Stimulated activated naive CD4-positive, alpha-beta T cell (primary cell): Measurements from ENCODE around the gene TENM3.

Source experiments
- DNase-seq, 6 experiments: peaks; one replicate each; lab custom pipeline; 2025; lab: John Stamatoyannopoulos, UW

The TENM3 gene

GRCh38 chr4:182620111-182620980 is 377.1 kb downstream of the TENM3 start:
- DNase-seq = no peak

GRCh38 chr4:182624281-182624680 is 381.1 kb downstream of the TENM3 start:
- DNase-seq = no peak

DNA sequence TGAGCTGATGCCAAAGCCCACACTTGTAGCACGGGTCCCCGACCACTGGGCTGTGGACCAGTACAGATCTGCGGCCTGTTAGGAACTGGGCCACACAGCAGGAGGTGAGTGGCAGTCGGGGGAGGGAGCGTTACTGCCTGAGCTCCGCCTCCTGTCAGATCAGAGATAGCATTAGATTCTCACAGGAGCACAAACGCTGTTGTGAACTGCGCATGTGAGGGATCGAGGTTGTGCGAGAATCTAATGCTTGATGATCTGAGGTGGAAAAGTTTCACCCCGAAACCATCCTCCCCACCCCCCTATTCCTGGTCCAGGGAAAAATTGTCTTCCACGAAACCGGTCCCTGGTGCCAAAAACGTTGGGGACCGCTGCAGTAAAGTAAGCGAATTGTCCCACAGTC is 382.0 kb downstream of the TENM3 start:
- no peak for DNase-seq

DNA sequence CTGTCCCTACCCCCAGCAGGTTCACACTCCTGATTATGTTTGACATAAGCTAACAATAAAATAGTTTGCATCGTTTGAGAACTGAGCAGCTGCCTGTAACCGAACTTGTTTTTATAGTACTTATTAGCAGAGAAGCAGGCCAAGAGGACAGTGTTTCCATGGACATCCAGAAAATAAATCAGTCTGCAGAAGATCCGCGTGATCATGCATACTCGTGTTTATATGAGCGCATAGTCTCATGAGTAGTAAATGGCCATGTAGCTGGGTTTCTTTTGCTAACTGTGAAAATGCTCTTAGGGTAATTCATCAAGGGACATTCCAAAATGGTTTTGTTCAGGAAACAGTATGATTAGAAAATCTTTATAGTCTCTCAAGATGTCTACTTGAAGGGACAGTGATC is 384.8 kb downstream of the TENM3 start:
- DNase-seq = no peak

DNA sequence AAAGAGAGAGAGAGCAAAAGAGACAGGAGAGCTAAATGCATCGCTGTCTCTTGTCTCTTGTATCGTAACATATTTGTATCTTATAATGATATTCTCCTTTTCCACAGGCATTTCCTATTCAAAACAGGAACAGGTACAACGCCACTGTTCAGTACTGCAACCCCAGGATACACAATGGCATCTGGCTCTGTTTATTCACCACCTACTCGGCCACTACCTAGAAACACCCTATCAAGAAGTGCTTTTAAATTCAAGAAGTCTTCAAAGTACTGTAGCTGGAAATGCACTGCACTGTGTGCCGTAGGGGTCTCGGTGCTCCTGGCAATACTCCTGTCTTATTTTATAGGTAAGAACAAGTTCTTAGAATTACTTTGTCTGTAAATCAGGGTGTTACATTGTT is 385.3 kb downstream of the TENM3 start:
- DNase-seq = no peak

- no peak for DNase-seq
Observed at GRCh38 chr4:182629096-182629495, 385.9 kb downstream of the TENM3 start.

GRCh38 chr4:182640491-182640890 is 397.3 kb downstream of the TENM3 start:
- no peak for DNase-seq

DNA sequence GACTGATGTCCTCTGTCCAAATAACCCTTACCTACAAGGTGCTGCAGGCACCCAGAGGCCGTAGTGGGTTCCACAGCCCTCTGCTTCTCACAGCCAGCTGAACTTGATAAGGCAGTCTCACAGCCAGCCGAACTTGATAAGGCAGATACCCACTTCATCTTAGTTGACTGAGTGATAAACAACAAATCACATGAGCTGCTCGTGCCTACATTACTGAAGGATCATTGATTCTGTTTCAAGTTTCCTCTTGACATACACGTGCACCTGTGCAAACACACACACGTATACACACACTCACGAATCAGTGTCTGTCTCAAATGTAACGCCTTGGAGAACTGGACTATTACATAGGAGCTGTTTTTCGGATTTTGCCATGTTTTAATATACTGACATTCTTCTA is 397.7 kb downstream of the TENM3 start:
- no peak for DNase-seq

GRCh38 chr4:182642831-182643230 is 399.6 kb downstream of the TENM3 start:
- no peak for DNase-seq

GRCh38 chr4:182643801-182644682 is 400.8 kb downstream of the TENM3 start:
- no peak for DNase-seq

DNA sequence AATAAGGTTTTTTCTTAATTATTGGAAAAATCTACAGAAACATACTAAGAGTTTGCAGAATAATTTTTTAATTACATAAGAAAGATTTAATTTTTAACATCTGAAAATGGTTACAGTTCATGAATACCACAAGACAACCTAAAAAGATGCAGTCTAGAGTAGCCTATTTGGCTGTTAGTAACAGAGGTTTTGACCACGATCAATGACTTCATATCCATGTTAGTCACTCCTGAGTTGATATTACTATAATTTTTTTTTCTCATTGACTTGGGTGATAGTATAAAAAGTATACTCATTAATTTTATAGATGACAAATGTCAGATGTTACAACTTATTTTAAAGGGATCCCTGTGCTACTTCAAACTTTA is 401.5 kb downstream of the TENM3 start:
- DNase-seq = no peak

DNA sequence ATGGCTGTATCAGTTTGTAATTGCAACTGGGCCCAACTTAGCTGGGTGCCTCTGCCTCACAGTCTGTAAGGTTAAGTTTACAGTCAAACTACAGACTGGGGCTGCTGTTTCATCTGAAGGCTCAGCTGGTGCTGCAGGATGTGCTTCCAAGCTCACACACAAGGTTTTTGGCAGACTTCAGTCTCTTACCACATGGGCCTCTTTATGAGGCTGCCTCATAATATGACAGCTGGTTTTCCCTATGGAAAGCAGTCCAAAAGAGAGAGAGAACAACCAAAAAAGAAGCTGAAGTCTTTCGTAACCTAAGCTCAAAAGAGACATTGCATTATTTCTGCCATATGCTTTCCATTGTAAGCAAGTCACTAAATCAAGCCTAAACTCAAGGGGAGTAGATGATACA is 402.3 kb downstream of the TENM3 start:
- no peak for DNase-seq

GRCh38 chr4:182647646-182648300 is 404.6 kb downstream of the TENM3 start:
- DNase-seq = no peak

- DNase-seq = no peak
Observed at GRCh38 chr4:182648766-182649165, 405.6 kb downstream of the TENM3 start.

DNA sequence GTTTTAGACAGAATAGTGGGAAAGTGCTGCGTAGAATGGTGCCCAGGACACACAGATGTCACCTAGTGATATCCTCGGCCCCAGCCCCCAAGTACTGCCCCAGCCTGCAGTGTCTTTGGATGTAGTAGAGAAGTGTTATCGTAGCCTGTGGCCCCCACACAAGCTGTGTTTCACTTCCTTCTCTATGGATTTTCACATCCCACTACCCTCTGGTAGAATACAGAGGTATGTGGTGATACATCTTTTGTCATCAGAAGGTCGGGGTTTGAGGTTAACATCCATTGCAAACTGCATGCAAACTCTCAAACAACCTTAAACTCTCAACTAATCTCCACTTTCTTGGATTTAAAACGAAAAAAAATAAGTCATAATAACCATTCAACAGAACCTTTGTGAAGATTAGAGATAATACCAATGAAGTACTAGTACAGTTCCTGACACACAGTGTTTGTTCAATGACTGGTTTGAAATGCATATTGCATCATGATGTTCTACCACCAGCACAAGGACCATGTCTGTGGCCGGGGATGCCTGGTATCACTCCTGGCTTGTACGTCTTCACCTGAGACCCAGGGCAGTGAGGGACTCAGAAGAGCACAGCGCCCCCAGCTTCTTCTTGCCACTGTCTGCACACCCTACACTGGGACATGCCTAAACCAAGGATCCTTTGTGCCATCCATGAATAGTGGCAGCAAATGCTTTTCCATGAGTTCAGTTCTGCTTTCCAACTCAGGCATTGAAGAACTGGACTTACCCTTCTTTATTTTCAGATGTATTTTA is 406.7 kb downstream of the TENM3 start:
- no peak for DNase-seq

- no peak for DNase-seq
Observed at GRCh38 chr4:182653596-182653995, 410.4 kb downstream of the TENM3 start.

- DNase-seq = no peak
Observed at GRCh38 chr4:182655340-182655739, 412.1 kb downstream of the TENM3 start.

GRCh38 chr4:182662551-182662950 is 419.3 kb downstream of the TENM3 start:
- no peak for DNase-seq

GRCh38 chr4:182671231-182671630 is 428.0 kb downstream of the TENM3 start:
- no peak for DNase-seq

- DNase-seq = no peak
Observed at GRCh38 chr4:182671749-182672148, 428.5 kb downstream of the TENM3 start.

DNA sequence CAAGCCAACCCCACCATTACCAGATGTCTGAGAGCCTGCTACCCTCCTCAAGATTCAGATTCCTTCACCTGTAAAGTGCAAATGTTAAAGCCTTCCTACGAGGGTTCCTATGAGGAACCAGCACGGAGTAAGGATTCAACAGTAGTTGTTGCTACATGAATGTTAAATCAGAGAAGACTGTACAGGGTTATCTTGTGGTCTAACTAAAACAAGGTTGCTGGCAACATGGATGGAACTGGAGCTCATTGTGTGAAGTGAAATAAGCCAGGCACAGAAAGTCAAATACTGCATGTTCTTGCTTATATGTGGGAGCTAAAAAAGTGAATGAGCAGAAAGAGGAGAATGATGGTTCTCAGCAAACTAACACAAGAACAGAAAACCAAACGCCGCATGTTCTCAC is 435.4 kb downstream of the TENM3 start:
- DNase-seq = no peak

DNA sequence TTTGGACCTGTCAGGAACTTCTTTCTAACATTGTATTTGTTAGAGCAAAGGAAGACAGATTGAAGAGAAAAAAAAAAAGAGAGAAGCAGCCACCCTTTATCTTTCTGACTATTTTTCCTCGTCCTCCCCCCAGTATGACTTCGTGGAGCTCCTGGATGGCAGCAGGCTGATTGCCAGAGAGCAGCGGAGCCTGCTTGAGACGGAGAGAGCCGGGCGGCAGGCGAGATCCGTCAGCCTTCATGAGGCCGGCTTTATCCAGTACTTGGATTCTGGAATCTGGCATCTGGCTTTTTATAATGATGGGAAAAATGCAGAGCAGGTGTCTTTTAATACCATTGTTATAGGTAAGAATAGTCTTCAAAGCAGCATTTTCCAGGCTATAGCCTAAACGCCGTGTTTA is 436.3 kb downstream of the TENM3 start:
- no peak for DNase-seq
